PC-3 (cell line): ENCODE results near the gene NEDD4L.

Experiments used
- EZH2 ChIP-seq: fragments of 300-600 bp; sonication (generic); IDR thresholded peaks from one replicate; pipeline ENCODE4 v1.6.1; 2017; ENCODE audit warnings: antibody characterized with exemption, mild to moderate bottlenecking, low read length; ENCODE audit not compliant: unreplicated experiment
- EZH2phosphoT487 ChIP-seq: fragments of 300-600 bp; sonication (generic); IDR thresholded peaks from 2 replicates; pipeline ENCODE4 v1.6.1; 2018; ENCODE audit warnings: mild to moderate bottlenecking, antibody characterized with exemption, low read length, borderline replicate concordance
- TF ChIP-seq, protein P1 (sequence below): fragments of 300-600 bp; sonication (generic); conservative IDR thresholded peaks from 2 replicates; pipeline ENCODE4 v1.5.1; 2017; ENCODE audit warnings: antibody characterized with exemption, low read depth, mild to moderate bottlenecking, low read length

DNA sequence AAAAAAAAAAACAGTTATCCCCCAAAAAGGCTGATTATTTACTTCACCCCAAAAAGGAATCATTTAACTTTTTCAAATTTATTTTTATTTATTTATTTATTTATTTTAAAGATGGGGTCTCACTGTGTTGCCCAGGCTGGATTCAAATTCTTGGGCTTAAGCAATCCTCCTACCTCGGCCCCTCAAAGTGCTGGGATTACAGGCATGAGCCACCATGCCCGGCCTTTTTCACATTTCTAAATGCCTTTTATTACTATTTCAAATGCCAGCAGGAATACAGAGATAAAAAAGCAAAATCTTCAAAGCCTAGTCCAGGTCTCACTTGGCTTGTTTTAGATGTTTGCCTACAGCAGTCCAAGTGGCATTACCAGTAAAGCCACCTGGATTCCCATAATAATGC, 345.7 kb downstream of the NEDD4L start:
- TF ChIP-seq, protein P1, sequence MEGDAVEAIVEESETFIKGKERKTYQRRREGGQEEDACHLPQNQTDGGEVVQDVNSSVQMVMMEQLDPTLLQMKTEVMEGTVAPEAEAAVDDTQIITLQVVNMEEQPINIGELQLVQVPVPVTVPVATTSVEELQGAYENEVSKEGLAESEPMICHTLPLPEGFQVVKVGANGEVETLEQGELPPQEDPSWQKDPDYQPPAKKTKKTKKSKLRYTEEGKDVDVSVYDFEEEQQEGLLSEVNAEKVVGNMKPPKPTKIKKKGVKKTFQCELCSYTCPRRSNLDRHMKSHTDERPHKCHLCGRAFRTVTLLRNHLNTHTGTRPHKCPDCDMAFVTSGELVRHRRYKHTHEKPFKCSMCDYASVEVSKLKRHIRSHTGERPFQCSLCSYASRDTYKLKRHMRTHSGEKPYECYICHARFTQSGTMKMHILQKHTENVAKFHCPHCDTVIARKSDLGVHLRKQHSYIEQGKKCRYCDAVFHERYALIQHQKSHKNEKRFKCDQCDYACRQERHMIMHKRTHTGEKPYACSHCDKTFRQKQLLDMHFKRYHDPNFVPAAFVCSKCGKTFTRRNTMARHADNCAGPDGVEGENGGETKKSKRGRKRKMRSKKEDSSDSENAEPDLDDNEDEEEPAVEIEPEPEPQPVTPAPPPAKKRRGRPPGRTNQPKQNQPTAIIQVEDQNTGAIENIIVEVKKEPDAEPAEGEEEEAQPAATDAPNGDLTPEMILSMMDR, result no peak
- TF ChIP-seq EZH2phosphoT487 (no peak), EZH2 (no peak)
